IMR-90 (cell line): ENCODE data around the gene TRAF3IP3. TPM values are rescaled to one million over a fixed set of nuclear protein-coding genes. Genes with fewer than 3 reads are reported as not detected.

Experiments
- ATAC-seq: fragments of 200-7000 bp; cut with Tn5 transposase; 2 replicates; pipeline ENCODE4 v1.9.1; 2020; ENCODE audit warnings: low read depth, mild to moderate bottlenecking, moderate library complexity
- BruUV-seq: library from RNA; stranded (reverse); fragments of 400-500 nt; replicated peaks from 2 replicates; lab custom pipeline; 2021; lab: Mats Ljungman, UMichigan
- CTCF ChIA-PET: fragments of 300-600 bp; formaldehyde crosslinking; extraction: SDS; loops from one replicate; lab custom pipeline; 2021; ENCODE audit warnings: antibody characterized with exemption; lab: Yijun Ruan, JAX
- POLR2A ChIA-PET: fragments of 300-600 bp; sonication (Branson Sonifier 250); formaldehyde crosslinking; loops from one replicate; lab custom pipeline; 2022; ENCODE audit warnings: antibody characterized with exemption; ENCODE audit not compliant: unreplicated experiment; lab: Charles Lee
- DNase-seq: peaks from one replicate; pipeline ENCODE4 v3.0.0; 2013
- H2AFZ ChIP-seq: replicated peaks from 2 replicates; pipeline ENCODE3; 2013; ENCODE audit warnings: low read length, mild to moderate bottlenecking; ENCODE audit not compliant: poor library complexity
- H2AK5ac ChIP-seq: 2 replicates; pipeline ENCODE4 v1.6.1; 2013; ENCODE audit warnings: low read depth, low read length, inconsistent platforms
- H2AK9ac ChIP-seq: replicated peaks from 2 replicates; pipeline ENCODE3; 2013; ENCODE audit warnings: mild to moderate bottlenecking, low read depth, low read length, moderate library complexity; ENCODE audit not compliant: poor library complexity
- H2BK120ac ChIP-seq: 2 replicates; pipeline ENCODE4 v1.6.1; 2013; ENCODE audit warnings: low read depth, low read length, inconsistent platforms
- H2BK15ac ChIP-seq: 3 replicates; pipeline ENCODE4 v1.6.1; 2013; ENCODE audit warnings: low read depth, low read length, inconsistent platforms
- H2BK20ac ChIP-seq: 2 replicates; pipeline ENCODE4 v1.6.1; 2013; ENCODE audit warnings: low read depth, mild to moderate bottlenecking, inconsistent platforms, low read length, moderate library complexity
- H2BK5ac ChIP-seq: 2 replicates; pipeline ENCODE4 v1.6.1; 2013; ENCODE audit warnings: mild to moderate bottlenecking, low read depth, low read length, inconsistent platforms; ENCODE audit not compliant: poor library complexity, severe bottlenecking
- H3K14ac ChIP-seq: replicated peaks from 2 replicates; pipeline ENCODE4 v1.6.1; 2013; ENCODE audit warnings: low read depth, low read length, inconsistent platforms
- H3K18ac ChIP-seq: 2 replicates; pipeline ENCODE4 v1.6.1; 2013; ENCODE audit warnings: low read depth, low read length, control low read depth
- H3K23ac ChIP-seq: 2 replicates; pipeline ENCODE4 v1.6.1; 2013; ENCODE audit warnings: low read depth, low read length, inconsistent platforms
- H3K27ac ChIP-seq: 2 replicates; pipeline ENCODE4 v1.5.1; 2013; ENCODE audit warnings: mild to moderate bottlenecking, control low read depth, low read length; ENCODE audit not compliant: insufficient read depth
- H3K27me3 ChIP-seq: 2 replicates; pipeline ENCODE4 v1.6.1; 2013; ENCODE audit warnings: low read length; ENCODE audit not compliant: control insufficient read depth, insufficient read depth
- H3K36me3 ChIP-seq: 2 replicates; pipeline ENCODE4 v1.6.1; 2013; ENCODE audit warnings: low read length, mixed read lengths; ENCODE audit not compliant: control insufficient read depth, insufficient read depth
- H3K4ac ChIP-seq: 2 replicates; pipeline ENCODE4 v1.6.1; 2013; ENCODE audit warnings: low read depth, low read length, inconsistent platforms
- H3K4me1 ChIP-seq: 2 replicates; pipeline ENCODE4 v1.6.1; 2013; ENCODE audit warnings: low read length, mixed read lengths; ENCODE audit not compliant: control insufficient read depth, insufficient read depth
- H3K4me2 ChIP-seq: 2 replicates; pipeline ENCODE4 v1.6.1; 2013; ENCODE audit warnings: low read depth, mild to moderate bottlenecking, control low read depth, low read length, moderate library complexity
- H3K4me3 ChIP-seq: 2 replicates; pipeline ENCODE4 v1.5.1; 2013; ENCODE audit warnings: low read depth, mild to moderate bottlenecking, control low read depth, low read length, moderate library complexity; ENCODE audit not compliant: insufficient read depth
- H3K56ac ChIP-seq: 2 replicates; pipeline ENCODE4 v1.6.1; 2013; ENCODE audit warnings: low read length, inconsistent platforms; ENCODE audit not compliant: insufficient read depth; ENCODE audit errors: extremely low read depth
- H3K79me1 ChIP-seq, 2 experiments: 2 replicates each; pipeline ENCODE4 v1.6.1; 2013; ENCODE audit warnings: low read length in 2 of 2, inconsistent platforms in 1 of 2, low read depth in 1 of 2
- H3K9ac ChIP-seq: 2 replicates; pipeline ENCODE4 v1.6.1; 2013; ENCODE audit warnings: low read depth, low read length, control low read depth
- H3K9me1 ChIP-seq: 2 replicates; pipeline ENCODE4 v1.6.1; 2013; ENCODE audit warnings: low read length, inconsistent platforms; ENCODE audit not compliant: insufficient read depth
- H3K9me3 ChIP-seq: 2 replicates; pipeline ENCODE4 v1.6.1; 2013; ENCODE audit warnings: low read length; ENCODE audit not compliant: control insufficient read depth, insufficient read depth
- H4K20me1 ChIP-seq: 2 replicates; pipeline ENCODE4 v1.6.1; 2013; ENCODE audit warnings: low read length, inconsistent platforms; ENCODE audit not compliant: insufficient read depth
- H4K5ac ChIP-seq: 2 replicates; pipeline ENCODE4 v1.6.1; 2013; ENCODE audit warnings: mild to moderate bottlenecking, low read depth, low read length, control low read depth
- H4K8ac ChIP-seq, 2 experiments: 2 replicates each; pipeline ENCODE4 v1.6.1; 2013; ENCODE audit warnings: low read depth in 2 of 2, low read length in 2 of 2, control low read depth in 1 of 2, inconsistent platforms in 1 of 2
- H4K91ac ChIP-seq: 2 replicates; pipeline ENCODE4 v1.6.1; 2013; ENCODE audit warnings: low read depth, low read length, inconsistent platforms; ENCODE audit not compliant: insufficient read depth
- MAFK ChIP-seq: IDR thresholded peaks from 2 replicates; pipeline ENCODE4 v1.6.1; 2012; ENCODE audit warnings: low read depth, low read length, improper control_type of control experiment
- MXI1 ChIP-seq: IDR thresholded peaks from 2 replicates; pipeline ENCODE4 v1.6.1; 2012; ENCODE audit warnings: low read depth, mild to moderate bottlenecking, low read length, moderate library complexity, borderline replicate concordance
- RFX5 ChIP-seq: IDR thresholded peaks from 2 replicates; pipeline ENCODE4 v1.8.0; 2012; ENCODE audit warnings: low read depth, mild to moderate bottlenecking, low read length, moderate library complexity
- WGBS, 2 experiments: methylation state at CpG; one replicate each; pipeline versions ENCODE4 v1.1.5 to v1.1.7; 2013; ENCODE audit warnings: missing lambda C conversion rate in 2 of 2; ENCODE audit not compliant: insufficient read length in 1 of 2; ENCODE audit errors: extremely low coverage in 2 of 2; 5-methylcytosine and 5-hydroxymethylcytosine counted together
- dilution Hi-C: fragments of 300-500 bp; cut with HindIII; formaldehyde crosslinking; loops from one replicate; pipeline ENCODE4 v1.14.3; 2018; ENCODE audit warnings: low sequenced_read_pairs; ENCODE audit not compliant: unreplicated experiment
- in situ Hi-C: fragments of 300-500 bp; cut with MboI; formaldehyde crosslinking; loops from 3 replicates; pipeline ENCODE4 v1.14.3; 2019; ENCODE audit warnings: low sequenced_read_pairs, inconsistent platforms, mixed read lengths
- intact Hi-C: fragments of 100-400 bp; cut with micrococcal nuclease; formaldehyde crosslinking; loops from 2 replicates; pipeline ENCODE4 v1.10.0; 2022
- polyA plus RNA-seq, 3 experiments: library from polyadenylated mRNA; depleted of rRNA; stranded (reverse); fragments of >200 nt; gene quantifications; 2 replicates each; pipeline ENCODE4 v1.2.3, GENCODE V29; 2012; ENCODE audit warnings: low replicate concordance in 1 of 3
- total RNA-seq: library from RNA; depleted of rRNA; stranded (reverse); fragments of >200 nt; gene quantifications from 2 replicates; pipeline ENCODE4 v1.2.3, GENCODE V29; 2012
- TF ChIP-seq, protein P1 (sequence below): fragments of 150-350 bp; IDR thresholded peaks from 2 replicates; pipeline ENCODE4 v1.6.1; 2017; ENCODE audit warnings: mild to moderate bottlenecking, antibody characterized with exemption, low read length, low read depth
- TF ChIP-seq, protein P2 (sequence below): fragments of 150-350 bp; IDR thresholded peaks from 2 replicates; pipeline ENCODE4 v1.6.1; 2016; ENCODE audit warnings: low read depth, mild to moderate bottlenecking, low read length, moderate library complexity, borderline replicate concordance

Gene TRAF3IP3
- total and polyA plus RNA-seq, 2 of the 4 experiments (the other 2 are of a cell fraction): 0.12 to 0.18 TPM

- Histone ChIP-seq H3K23ac (no peak overlapping the region), H3K9ac (no peak overlapping the region), H3K79me1 (no peaks in the 10 kb centered on the region), H3K27me3 (peaks cover 2% of the 10 kb centered on the region), H4K20me1 (no peaks in the 10 kb centered on the region), H2BK120ac (no peak overlapping the region), H4K91ac (no peak overlapping the region), H3K4me3 (no peak overlapping the region), H3K9me3 (no peaks in the 10 kb centered on the region), H3K56ac (no peak overlapping the region), H4K8ac (no peak overlapping the region), H3K27ac (no peak overlapping the region), H3K4me2 (no peak overlapping the region), H2BK15ac (no peak overlapping the region), H3K36me3 (no peaks in the 10 kb centered on the region), H2AK9ac (no peak overlapping the region), H3K4me1 (peaks cover 5% of the 10 kb centered on the region; the same call in 1 of the 2 replicates), H3K14ac (no peak overlapping the region), H3K18ac (no peak overlapping the region), H2BK20ac (no peak overlapping the region), H2BK5ac (no peak overlapping the region), H2AK5ac (no peak overlapping the region), H4K5ac (no peak overlapping the region), H3K4ac (no peak overlapping the region), H3K9me1 (peaks cover 3% of the 10 kb centered on the region; the same call in 1 of the 2 replicates), H2AFZ (no peak overlapping the region)
- ChIA-PET CTCF (no interaction called here), POLR2A (no interaction called here)
- in situ Hi-C loops (no loop called here), intact Hi-C loops (no loop called here), dilution Hi-C loops (loop anchor here (25.0 kb wide), 1 partner anchor 184 kb away; no protein-coding TSS in a partner anchor)
- BruUV-seq: no TSS peak
- TF ChIP-seq RFX5 (no peak), MXI1 (no peak), MAFK (no peak)
- TF ChIP-seq, protein P1, sequence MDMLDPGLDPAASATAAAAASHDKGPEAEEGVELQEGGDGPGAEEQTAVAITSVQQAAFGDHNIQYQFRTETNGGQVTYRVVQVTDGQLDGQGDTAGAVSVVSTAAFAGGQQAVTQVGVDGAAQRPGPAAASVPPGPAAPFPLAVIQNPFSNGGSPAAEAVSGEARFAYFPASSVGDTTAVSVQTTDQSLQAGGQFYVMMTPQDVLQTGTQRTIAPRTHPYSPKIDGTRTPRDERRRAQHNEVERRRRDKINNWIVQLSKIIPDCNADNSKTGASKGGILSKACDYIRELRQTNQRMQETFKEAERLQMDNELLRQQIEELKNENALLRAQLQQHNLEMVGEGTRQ: no peak
- TF ChIP-seq, protein P2, sequence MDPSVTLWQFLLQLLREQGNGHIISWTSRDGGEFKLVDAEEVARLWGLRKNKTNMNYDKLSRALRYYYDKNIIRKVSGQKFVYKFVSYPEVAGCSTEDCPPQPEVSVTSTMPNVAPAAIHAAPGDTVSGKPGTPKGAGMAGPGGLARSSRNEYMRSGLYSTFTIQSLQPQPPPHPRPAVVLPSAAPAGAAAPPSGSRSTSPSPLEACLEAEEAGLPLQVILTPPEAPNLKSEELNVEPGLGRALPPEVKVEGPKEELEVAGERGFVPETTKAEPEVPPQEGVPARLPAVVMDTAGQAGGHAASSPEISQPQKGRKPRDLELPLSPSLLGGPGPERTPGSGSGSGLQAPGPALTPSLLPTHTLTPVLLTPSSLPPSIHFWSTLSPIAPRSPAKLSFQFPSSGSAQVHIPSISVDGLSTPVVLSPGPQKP: no peak
- ATAC-seq (no peak), DNase-seq (no peak)
- no CpG with 5 or more reads among the region's 1 CpG for WGBS, 2 experiments
These were observed 47.7 kb downstream of the TRAF3IP3 start for GRCh38 chr1:209803568-209803967.
